IMR-90 (cell line): ENCODE data around the gene DENND1A. TPM values are rescaled to one million over a fixed set of nuclear protein-coding genes. Genes with fewer than 3 reads are reported as not detected.

Experiments used
- ATAC-seq: fragments of 200-7000 bp; cut with Tn5 transposase; 2 replicates; pipeline ENCODE4 v1.9.1; 2020; ENCODE audit warnings: low read depth, mild to moderate bottlenecking, moderate library complexity
- BruUV-seq: library from RNA; stranded (reverse); fragments of 400-500 nt; replicated peaks from 2 replicates; lab custom pipeline; 2021; lab: Mats Ljungman, UMichigan
- CTCF ChIA-PET: fragments of 300-600 bp; formaldehyde crosslinking; extraction: SDS; loops from one replicate; lab custom pipeline; 2021; ENCODE audit warnings: antibody characterized with exemption; lab: Yijun Ruan, JAX
- POLR2A ChIA-PET: fragments of 300-600 bp; sonication (Branson Sonifier 250); formaldehyde crosslinking; loops from one replicate; lab custom pipeline; 2022; ENCODE audit warnings: antibody characterized with exemption; ENCODE audit not compliant: unreplicated experiment; lab: Charles Lee
- DNase-seq: peaks from one replicate; pipeline ENCODE4 v3.0.0; 2013
- H2AFZ ChIP-seq: replicated peaks from 2 replicates; pipeline ENCODE3; 2013; ENCODE audit warnings: low read length, mild to moderate bottlenecking; ENCODE audit not compliant: poor library complexity
- H2AK5ac ChIP-seq: 2 replicates; pipeline ENCODE4 v1.6.1; 2013; ENCODE audit warnings: low read depth, low read length, inconsistent platforms
- H2AK9ac ChIP-seq: replicated peaks from 2 replicates; pipeline ENCODE3; 2013; ENCODE audit warnings: mild to moderate bottlenecking, low read depth, low read length, moderate library complexity; ENCODE audit not compliant: poor library complexity
- H2BK120ac ChIP-seq: 2 replicates; pipeline ENCODE4 v1.6.1; 2013; ENCODE audit warnings: low read depth, low read length, inconsistent platforms
- H2BK15ac ChIP-seq: 3 replicates; pipeline ENCODE4 v1.6.1; 2013; ENCODE audit warnings: low read depth, low read length, inconsistent platforms
- H2BK20ac ChIP-seq: 2 replicates; pipeline ENCODE4 v1.6.1; 2013; ENCODE audit warnings: low read depth, mild to moderate bottlenecking, inconsistent platforms, low read length, moderate library complexity
- H2BK5ac ChIP-seq: 2 replicates; pipeline ENCODE4 v1.6.1; 2013; ENCODE audit warnings: mild to moderate bottlenecking, low read depth, low read length, inconsistent platforms; ENCODE audit not compliant: poor library complexity, severe bottlenecking
- H3K14ac ChIP-seq: replicated peaks from 2 replicates; pipeline ENCODE4 v1.6.1; 2013; ENCODE audit warnings: low read depth, low read length, inconsistent platforms
- H3K18ac ChIP-seq: 2 replicates; pipeline ENCODE4 v1.6.1; 2013; ENCODE audit warnings: low read depth, low read length, control low read depth
- H3K23ac ChIP-seq: 2 replicates; pipeline ENCODE4 v1.6.1; 2013; ENCODE audit warnings: low read depth, low read length, inconsistent platforms
- H3K27ac ChIP-seq: 2 replicates; pipeline ENCODE4 v1.5.1; 2013; ENCODE audit warnings: mild to moderate bottlenecking, control low read depth, low read length; ENCODE audit not compliant: insufficient read depth
- H3K27me3 ChIP-seq: 2 replicates; pipeline ENCODE4 v1.6.1; 2013; ENCODE audit warnings: low read length; ENCODE audit not compliant: control insufficient read depth, insufficient read depth
- H3K36me3 ChIP-seq: 2 replicates; pipeline ENCODE4 v1.6.1; 2013; ENCODE audit warnings: low read length, mixed read lengths; ENCODE audit not compliant: control insufficient read depth, insufficient read depth
- H3K4ac ChIP-seq: 2 replicates; pipeline ENCODE4 v1.6.1; 2013; ENCODE audit warnings: low read depth, low read length, inconsistent platforms
- H3K4me1 ChIP-seq: 2 replicates; pipeline ENCODE4 v1.6.1; 2013; ENCODE audit warnings: low read length, mixed read lengths; ENCODE audit not compliant: control insufficient read depth, insufficient read depth
- H3K4me2 ChIP-seq: 2 replicates; pipeline ENCODE4 v1.6.1; 2013; ENCODE audit warnings: low read depth, mild to moderate bottlenecking, control low read depth, low read length, moderate library complexity
- H3K4me3 ChIP-seq: 2 replicates; pipeline ENCODE4 v1.5.1; 2013; ENCODE audit warnings: low read depth, mild to moderate bottlenecking, control low read depth, low read length, moderate library complexity; ENCODE audit not compliant: insufficient read depth
- H3K56ac ChIP-seq: 2 replicates; pipeline ENCODE4 v1.6.1; 2013; ENCODE audit warnings: low read length, inconsistent platforms; ENCODE audit not compliant: insufficient read depth; ENCODE audit errors: extremely low read depth
- H3K79me1 ChIP-seq, 2 experiments: 2 replicates each; pipeline ENCODE4 v1.6.1; 2013; ENCODE audit warnings: low read length in 2 of 2, inconsistent platforms in 1 of 2, low read depth in 1 of 2
- H3K9ac ChIP-seq: 2 replicates; pipeline ENCODE4 v1.6.1; 2013; ENCODE audit warnings: low read depth, low read length, control low read depth
- H3K9me1 ChIP-seq: 2 replicates; pipeline ENCODE4 v1.6.1; 2013; ENCODE audit warnings: low read length, inconsistent platforms; ENCODE audit not compliant: insufficient read depth
- H3K9me3 ChIP-seq: 2 replicates; pipeline ENCODE4 v1.6.1; 2013; ENCODE audit warnings: low read length; ENCODE audit not compliant: control insufficient read depth, insufficient read depth
- H4K20me1 ChIP-seq: 2 replicates; pipeline ENCODE4 v1.6.1; 2013; ENCODE audit warnings: low read length, inconsistent platforms; ENCODE audit not compliant: insufficient read depth
- H4K5ac ChIP-seq: 2 replicates; pipeline ENCODE4 v1.6.1; 2013; ENCODE audit warnings: mild to moderate bottlenecking, low read depth, low read length, control low read depth
- H4K8ac ChIP-seq, 2 experiments: 2 replicates each; pipeline ENCODE4 v1.6.1; 2013; ENCODE audit warnings: low read depth in 2 of 2, low read length in 2 of 2, control low read depth in 1 of 2, inconsistent platforms in 1 of 2
- H4K91ac ChIP-seq: 2 replicates; pipeline ENCODE4 v1.6.1; 2013; ENCODE audit warnings: low read depth, low read length, inconsistent platforms; ENCODE audit not compliant: insufficient read depth
- MAFK ChIP-seq: IDR thresholded peaks from 2 replicates; pipeline ENCODE4 v1.6.1; 2012; ENCODE audit warnings: low read depth, low read length, improper control_type of control experiment
- RCOR1 ChIP-seq: IDR thresholded peaks from 2 replicates; pipeline ENCODE4 v1.6.1; 2012; ENCODE audit warnings: mild to moderate bottlenecking, low read length, improper control_type of control experiment; ENCODE audit not compliant: insufficient replicate concordance
- WGBS, 2 experiments: methylation state at CpG; one replicate each; pipeline versions ENCODE4 v1.1.5 to v1.1.7; 2013; ENCODE audit warnings: missing lambda C conversion rate in 2 of 2; ENCODE audit not compliant: insufficient read length in 1 of 2; ENCODE audit errors: extremely low coverage in 2 of 2; 5-methylcytosine and 5-hydroxymethylcytosine counted together
- dilution Hi-C: fragments of 300-500 bp; cut with HindIII; formaldehyde crosslinking; loops from one replicate; pipeline ENCODE4 v1.14.3; 2018; ENCODE audit warnings: low sequenced_read_pairs; ENCODE audit not compliant: unreplicated experiment
- in situ Hi-C: fragments of 300-500 bp; cut with MboI; formaldehyde crosslinking; loops from 3 replicates; pipeline ENCODE4 v1.14.3; 2019; ENCODE audit warnings: low sequenced_read_pairs, inconsistent platforms, mixed read lengths
- intact Hi-C: fragments of 100-400 bp; cut with micrococcal nuclease; formaldehyde crosslinking; loops from 2 replicates; pipeline ENCODE4 v1.10.0; 2022
- polyA plus RNA-seq, 3 experiments: library from polyadenylated mRNA; depleted of rRNA; stranded (reverse); fragments of >200 nt; gene quantifications; 2 replicates each; pipeline ENCODE4 v1.2.3, GENCODE V29; 2012; ENCODE audit warnings: low replicate concordance in 1 of 3
- total RNA-seq: library from RNA; depleted of rRNA; stranded (reverse); fragments of >200 nt; gene quantifications from 2 replicates; pipeline ENCODE4 v1.2.3, GENCODE V29; 2012

The DENND1A gene
- total and polyA plus RNA-seq, 2 of the 4 experiments (the other 2 are of a cell fraction) = 21.4 to 27.6 TPM

GRCh38 chr9:123437201-123437600 is 492.7 kb downstream of the DENND1A start:
- no peaks in the 10 kb centered on the region for H4K20me1 ChIP-seq
- TF ChIP-seq MAFK (no peak), RCOR1 (no peak)
- no peak overlapping the region for H3K23ac ChIP-seq
- ChIA-PET CTCF (no interaction called here), POLR2A (no interaction called here)
- H3K18ac ChIP-seq = no peak overlapping the region
- H4K8ac ChIP-seq = no peak overlapping the region
- dilution Hi-C loops (no loop called here), intact Hi-C loops (no loop called here), in situ Hi-C loops (no loop called here)
- H3K79me1 ChIP-seq = no peaks in the 10 kb centered on the region
- BruUV-seq = no TSS peak
- H2BK120ac ChIP-seq = no peak overlapping the region
- H2AFZ ChIP-seq = no peak overlapping the region
- no CpG with 5 or more reads among the region's 8 CpGs for WGBS, 2 experiments
- H4K91ac ChIP-seq = no peak overlapping the region
- H3K27me3 ChIP-seq = no peaks in the 10 kb centered on the region
- H2BK5ac ChIP-seq = no peak overlapping the region
- peaks cover 2% of the 10 kb centered on the region; the same call in 1 of the 2 replicates for H3K36me3 ChIP-seq
- no peak overlapping the region for H3K27ac ChIP-seq
- no peak overlapping the region for H3K9ac ChIP-seq
- no peak overlapping the region for H3K4ac ChIP-seq
- no peak overlapping the region for H3K4me3 ChIP-seq
- H2AK5ac ChIP-seq = no peak overlapping the region
- no peak overlapping the region for H3K14ac ChIP-seq
- no peak overlapping the region for H2BK20ac ChIP-seq
- H3K56ac ChIP-seq = no peak overlapping the region
- peaks cover 7% of the 10 kb centered on the region for H3K4me1 ChIP-seq
- H3K9me1 ChIP-seq = no peaks in the 10 kb centered on the region
- no peak for DNase-seq
- no peak overlapping the region for H2AK9ac ChIP-seq
- ATAC-seq = no peak
- H4K5ac ChIP-seq = no peak overlapping the region
- H2BK15ac ChIP-seq = no peak overlapping the region
- no peaks in the 10 kb centered on the region for H3K9me3 ChIP-seq
- no peak overlapping the region for H3K4me2 ChIP-seq
